Ishikawa (cell line): ENCODE results near the gene SASH1.

ENCODE experiments used
- CEBPB ChIP-seq: IDR thresholded peaks from 2 replicates; pipeline ENCODE4 v1.6.1; 2012
- CREB1 ChIP-seq: IDR thresholded peaks from 2 replicates; pipeline ENCODE4 v1.6.1; 2012; ENCODE audit warnings: low read depth
- EGR1 ChIP-seq: IDR thresholded peaks from 2 replicates; pipeline ENCODE4 v1.6.1; 2012
- EP300 ChIP-seq: IDR thresholded peaks from 2 replicates; pipeline ENCODE4 v1.6.1; 2012; ENCODE audit warnings: borderline replicate concordance
- FOXM1 ChIP-seq: IDR thresholded peaks from 2 replicates; pipeline ENCODE4 v1.6.1; 2012; ENCODE audit warnings: low read depth, borderline replicate concordance
- MAX ChIP-seq: IDR thresholded peaks from 2 replicates; pipeline ENCODE4 v1.6.1; 2012
- NFIC ChIP-seq: IDR thresholded peaks from 2 replicates; pipeline ENCODE4 v1.6.1; 2012
- RAD21 ChIP-seq: IDR thresholded peaks from 2 replicates; pipeline ENCODE4 v1.6.1; 2012; ENCODE audit warnings: low read depth
- REST ChIP-seq: IDR thresholded peaks from 2 replicates; pipeline ENCODE4 v1.6.1; 2012; ENCODE audit warnings: low read depth, mild to moderate bottlenecking
- TAF1 ChIP-seq: IDR thresholded peaks from 2 replicates; pipeline ENCODE4 v1.6.1; 2012; ENCODE audit warnings: low read depth, mild to moderate bottlenecking
- YY1 ChIP-seq: IDR thresholded peaks from 2 replicates; pipeline ENCODE4 v1.6.1; 2012; ENCODE audit warnings: low read depth
- ZBTB7A ChIP-seq: IDR thresholded peaks from 2 replicates; pipeline ENCODE4 v1.6.1; 2012; ENCODE audit warnings: low read depth

GRCh38 chr6:148455225-148455624 is 112.6 kb downstream of the SASH1 start:
- TF ChIP-seq REST (no peak), MAX (no peak), YY1 (no peak), CREB1 (no peak), TAF1 (no peak), EP300 (no peak), CEBPB (no peak), RAD21 (no peak), NFIC (no peak), ZBTB7A (no peak), FOXM1 (no peak), EGR1 (no peak)
